ENCODE measurements around the gene GFOD1.
"Not testable (repeated sequence)": the region's sequence is repeated elsewhere in the genome, so short reads cannot be mapped to it uniquely, and the experiment has no call there.

Gene GFOD1

GRCh38 chr6:13511913-13512717 is 24.7 kb upstream of the GFOD1 start:
- DNase-seq (ENCODE audit: low read depth in 2 of 2) = no peak

DNA sequence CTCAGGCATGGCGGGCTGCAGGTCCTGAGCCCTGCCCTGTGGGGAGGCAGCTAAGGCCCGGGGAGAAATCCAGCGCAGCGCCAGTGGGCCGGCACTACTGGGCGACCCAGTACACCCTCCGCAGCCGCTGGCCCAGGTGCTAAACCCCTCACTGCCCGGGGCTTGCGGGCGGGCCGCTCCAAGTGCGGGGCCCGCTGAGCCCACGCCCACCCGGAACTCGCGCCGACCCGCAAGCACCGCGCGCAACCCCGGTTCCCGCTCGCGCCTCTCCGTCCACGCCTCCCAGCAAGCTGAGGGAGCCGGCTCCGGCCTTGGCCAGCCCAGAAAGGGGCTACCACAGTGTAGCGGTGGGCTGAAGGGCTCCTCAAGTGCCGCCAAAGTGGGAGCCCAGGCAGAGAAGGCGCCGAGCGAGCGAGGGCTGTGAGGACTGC is 23.8 kb upstream of the GFOD1 start:
- DNase-seq (ENCODE audit: low read depth in 2 of 2) = not testable (repeated sequence)

DNA sequence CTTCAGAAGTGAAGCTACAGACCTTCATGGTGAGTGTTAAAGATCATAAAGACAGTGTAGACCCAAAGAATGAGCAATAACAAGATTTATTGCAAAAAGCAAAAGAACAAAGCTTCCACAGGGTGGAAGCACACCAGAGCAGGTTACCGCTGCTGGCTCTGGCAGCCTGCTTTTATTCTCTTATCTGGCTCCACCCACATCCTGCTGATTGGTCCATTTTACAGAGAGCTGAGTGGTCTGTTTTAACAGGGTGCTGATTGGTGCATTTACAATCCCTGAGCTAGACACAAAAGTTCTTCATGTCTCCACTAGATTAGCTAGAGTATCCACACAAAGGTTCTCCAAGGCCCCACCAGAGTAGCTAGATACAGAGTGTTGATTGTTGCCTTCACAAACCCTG is 23.0 kb upstream of the GFOD1 start:
- DNase-seq (ENCODE audit: low read depth in 2 of 2) = not testable (repeated sequence)

GRCh38 chr6:13508711-13509705 is 21.6 kb upstream of the GFOD1 start:
- peak; percentile 89 to 92 for DNase-seq (ENCODE audit: low read depth in 2 of 2)

DNA sequence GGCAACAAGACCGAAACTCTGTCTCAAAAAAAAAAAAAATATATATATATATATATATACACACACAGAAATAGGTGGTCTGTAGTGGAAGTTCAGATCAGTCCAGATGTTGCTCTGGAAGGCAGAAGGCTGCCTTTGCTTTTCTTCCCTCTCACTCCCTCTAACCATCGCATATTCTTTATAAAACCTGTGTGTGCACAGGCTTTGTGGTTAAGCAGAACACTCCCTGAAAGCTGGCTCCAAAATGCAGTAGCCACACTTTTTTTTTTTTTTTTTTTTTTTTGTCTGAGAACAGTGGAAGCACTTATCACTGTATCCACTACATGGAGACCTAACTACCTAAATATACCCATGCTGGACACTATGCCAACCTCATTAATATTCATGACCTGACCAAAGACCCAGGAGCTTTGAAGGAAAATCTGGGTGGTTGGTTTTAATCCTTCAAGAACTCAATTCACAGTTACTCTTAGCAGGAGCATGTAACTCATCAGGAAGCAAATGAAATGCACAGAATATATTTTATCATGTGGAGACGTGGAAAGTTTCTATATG is 20.0 kb upstream of the GFOD1 start:
- DNase-seq (ENCODE audit: low read depth in 2 of 2) = no peak

DNA sequence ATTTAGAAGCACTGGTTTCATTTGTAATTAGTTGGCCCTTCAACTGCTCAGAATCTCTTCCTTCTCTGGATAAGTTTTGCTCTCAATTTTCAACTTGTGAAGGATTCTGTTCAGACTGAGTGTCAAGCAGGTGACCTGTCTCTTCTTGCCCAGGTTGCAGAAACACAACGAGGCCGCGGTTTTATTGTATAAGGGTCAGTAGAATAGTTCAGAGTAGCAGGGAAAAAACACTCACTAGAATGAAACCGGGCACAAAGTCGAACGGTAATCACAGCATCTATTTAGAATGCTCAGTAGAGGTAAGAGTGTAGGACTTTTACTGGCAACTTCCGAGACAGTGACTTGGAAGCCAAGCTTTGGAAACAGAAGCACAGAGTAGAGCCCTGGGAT is 17.9 kb upstream of the GFOD1 start:
- no peak for DNase-seq (ENCODE audit: low read depth in 2 of 2)

- DNase-seq (ENCODE audit: low read depth in 2 of 2) = no peak
These were observed 17.4 kb upstream of the GFOD1 start for GRCh38 chr6:13504611-13505344.

DNA sequence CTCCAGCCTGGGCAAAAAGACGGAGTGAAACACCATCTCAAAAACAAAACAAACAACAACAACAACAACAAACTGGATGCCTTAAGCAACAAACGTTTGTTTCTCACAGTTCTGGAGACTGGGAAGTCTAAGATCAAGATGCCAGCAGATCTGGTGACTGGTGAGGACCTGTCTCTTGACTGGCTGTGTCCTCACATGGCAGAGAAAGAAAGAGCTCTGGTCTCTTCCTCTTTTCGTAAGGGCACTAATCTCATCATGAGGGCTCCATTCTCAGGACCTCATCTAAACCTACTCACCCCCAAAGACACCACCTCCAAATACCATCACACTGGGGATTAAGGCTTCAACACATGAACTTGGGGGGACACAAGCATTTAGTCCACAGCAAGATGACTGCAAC is 13.5 kb upstream of the GFOD1 start:
- no peak for DNase-seq (ENCODE audit: low read depth in 2 of 2)

DNA sequence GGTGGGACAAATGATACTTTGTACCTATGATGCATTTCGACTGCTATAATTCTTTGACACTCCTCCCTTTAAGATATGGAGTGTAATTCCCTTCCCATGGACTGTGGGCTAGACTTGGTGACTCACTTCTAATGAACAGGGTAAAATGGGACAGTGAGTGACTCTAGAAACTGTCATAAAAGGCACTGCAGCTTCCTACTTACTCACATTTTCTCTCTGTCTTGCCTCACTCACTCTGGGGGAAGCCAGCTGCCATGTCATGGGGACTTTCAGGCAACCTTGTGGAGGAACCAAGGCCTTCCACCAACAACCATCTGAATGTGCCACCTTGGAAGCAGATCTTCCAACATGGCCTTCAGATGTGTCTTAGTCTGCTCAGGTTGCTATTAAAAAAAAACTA is 12.9 kb upstream of the GFOD1 start:
- no peak for DNase-seq (ENCODE audit: low read depth in 2 of 2)

DNA sequence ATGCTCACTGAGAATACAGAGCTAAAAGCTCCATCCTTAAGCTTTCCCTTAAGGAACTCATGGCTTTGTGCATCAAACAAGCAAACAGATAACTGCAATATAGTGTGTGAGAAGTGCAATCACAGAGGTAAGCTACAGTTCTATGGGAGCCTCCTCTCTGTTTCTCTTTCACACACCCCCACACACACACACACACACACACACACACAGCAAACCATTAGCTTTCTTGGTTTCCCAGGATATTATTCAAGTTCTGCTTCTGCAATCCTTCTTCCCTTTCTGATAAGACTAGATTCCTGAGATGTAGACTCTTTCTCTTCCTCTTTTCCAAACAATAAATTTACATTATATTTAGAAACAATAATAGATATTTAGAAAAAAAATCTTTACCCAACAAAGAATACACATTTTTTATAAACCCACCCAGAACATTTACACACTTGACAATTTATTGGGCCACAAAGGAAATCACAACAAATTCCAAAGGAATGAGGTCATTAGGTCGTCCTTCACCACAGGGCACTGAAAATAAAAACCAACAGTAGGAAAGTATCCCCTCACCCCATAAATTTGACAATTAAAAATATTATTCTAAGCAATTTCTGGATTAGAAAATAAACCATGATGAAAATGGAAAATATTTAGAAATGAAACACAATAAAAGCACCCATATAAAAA is 9.3 kb upstream of the GFOD1 start:
- DNase-seq (ENCODE audit: low read depth in 2 of 2) = no peak

GRCh38 chr6:13495818-13496217 is 8.4 kb upstream of the GFOD1 start:
- no peak for DNase-seq (ENCODE audit: low read depth in 2 of 2)

DNA sequence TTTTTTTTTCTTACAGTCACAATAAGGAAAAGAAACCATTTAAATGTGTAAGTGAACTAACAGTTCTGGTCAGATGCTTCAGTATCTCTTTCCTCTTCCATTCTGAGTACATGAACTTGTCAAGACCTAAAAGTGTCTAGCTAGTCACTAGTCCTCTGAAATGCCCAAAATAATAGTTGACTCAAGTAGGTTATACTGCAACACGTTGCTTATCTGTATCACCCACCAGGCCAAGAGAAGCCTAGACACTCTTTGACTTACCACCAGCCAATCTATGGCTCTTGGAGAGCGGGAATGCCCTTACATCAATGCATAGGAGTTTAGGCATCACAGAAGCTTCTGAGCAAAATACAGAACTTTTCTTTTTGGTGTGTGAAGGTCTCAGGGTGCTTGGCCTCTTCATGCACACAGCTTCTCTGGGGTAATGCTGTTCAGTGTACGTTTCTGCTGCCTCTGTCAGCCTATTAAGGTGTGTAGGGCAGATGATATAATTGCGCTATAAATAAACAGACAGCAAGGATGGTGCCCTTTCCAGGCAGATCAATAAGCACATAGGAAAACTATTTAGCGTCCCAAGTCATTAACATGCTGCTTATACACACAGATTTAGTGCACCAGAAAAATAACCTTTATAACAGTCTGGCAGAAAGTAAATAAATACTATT is 7.8 kb upstream of the GFOD1 start:
- DNase-seq (ENCODE audit: low read depth in 2 of 2) = no peak

DNA sequence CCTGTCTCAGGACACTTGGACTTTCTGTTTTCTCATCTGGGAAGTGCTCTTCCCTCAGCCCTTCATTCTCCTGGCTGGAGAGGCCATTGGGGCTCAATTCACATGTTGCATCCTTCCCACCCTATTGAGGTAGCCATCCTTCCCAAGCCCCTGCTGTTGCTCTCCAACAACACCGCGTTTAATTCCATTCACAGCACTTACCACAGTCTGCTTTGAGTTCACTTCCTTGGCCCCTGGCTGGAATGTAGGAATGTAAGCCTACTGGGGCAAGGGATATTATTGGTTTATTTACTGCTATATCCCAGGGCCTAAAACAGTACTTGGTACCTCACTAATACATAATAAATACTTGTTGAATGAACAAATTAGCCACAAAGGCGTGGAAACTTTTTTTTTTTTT is 6.7 kb upstream of the GFOD1 start:
- DNase-seq (ENCODE audit: low read depth in 2 of 2) = no peak

- no peak for DNase-seq (ENCODE audit: low read depth in 2 of 2)
These were observed 5.7 kb upstream of the GFOD1 start for GRCh38 chr6:13493147-13493546.

DNA sequence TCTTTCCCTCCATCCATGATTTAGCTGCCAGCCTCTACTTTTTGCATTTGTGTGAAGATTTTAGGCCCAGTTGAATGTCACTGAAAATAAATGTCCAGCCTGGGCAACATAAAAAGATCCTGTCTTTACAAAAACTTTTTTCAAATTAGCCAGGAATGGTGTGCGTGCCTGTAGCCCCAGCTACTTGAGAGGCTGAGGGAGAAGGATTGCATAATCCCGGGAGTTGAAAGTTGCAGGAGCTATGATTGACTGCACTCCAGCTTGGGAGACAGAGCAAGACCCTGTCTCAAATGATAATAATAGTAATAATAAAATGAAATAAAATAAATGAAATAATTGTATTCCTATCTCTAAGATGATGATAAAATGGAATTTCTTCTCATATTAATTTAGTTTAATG is 5.0 kb upstream of the GFOD1 start:
- no peak for DNase-seq (ENCODE audit: low read depth in 2 of 2)

GRCh38 chr6:13491538-13491937 is 4.1 kb upstream of the GFOD1 start:
- DNase-seq (ENCODE audit: low read depth in 2 of 2) = no peak

GRCh38 chr6:13490402-13490801 is 3.0 kb upstream of the GFOD1 start:
- no peak for DNase-seq (ENCODE audit: low read depth in 2 of 2)

GRCh38 chr6:13488896-13489237 is 1.5 kb upstream of the GFOD1 start:
- DNase-seq (ENCODE audit: low read depth in 2 of 2) = no peak

- DNase-seq (ENCODE audit: low read depth in 2 of 2) = no peak
These were observed 855 bp upstream of the GFOD1 start for GRCh38 chr6:13488015-13488895.

- DNase-seq (ENCODE audit: low read depth in 2 of 2) = no peak
These were observed 700 bp downstream of the GFOD1 start for GRCh38 chr6:13486679-13487121.

Measured in fibroblast of skin of left biceps (primary cell).